ENCODE measurements around the gene MYO1C. TPM values are rescaled to one million over a fixed set of nuclear protein-coding genes. Genes with fewer than 3 reads are reported as not detected.
A peak's percentile ranks its signal among the peaks of the same experiment; 100 is the strongest.

MYO1C gene
- polyA plus RNA-seq, 1 donor, result 56.1 TPM

GRCh38 chr17:1494736-1495253 lies 2.3 kb upstream of the MYO1C start:
- Histone ChIP-seq H3K4me1 (ENCODE audit: control insufficient read depth, insufficient read depth, low read length) (peaks cover 19% of the 10 kb centered on the region), H3K27ac (ENCODE audit: low read length) (no peak overlapping the region), H3K9me3 (ENCODE audit: control insufficient read depth, low read depth, low read length) (peaks cover 5% of the 10 kb centered on the region), H3K36me3 (ENCODE audit: control insufficient read depth, insufficient read depth, low read length) (peaks cover 26% of the 10 kb centered on the region), H3K27me3 (ENCODE audit: control insufficient read depth, insufficient read depth, low read length) (peaks cover 12% of the 10 kb centered on the region), H3K4me3 (ENCODE audit: low read length) (no peak overlapping the region)
- DNase-seq, result no peak
- WGBS (ENCODE audit: insufficient coverage, low lambda C conversion rate), result no CpG with 5 or more reads among the region's 11 CpGs

- no peak for DNase-seq
- Histone ChIP-seq H3K36me3 (ENCODE audit: control insufficient read depth, insufficient read depth, low read length) (peaks cover 24% of the 10 kb centered on the region), H3K27ac (ENCODE audit: low read length) (no peak overlapping the region), H3K27me3 (ENCODE audit: control insufficient read depth, insufficient read depth, low read length) (peaks cover 12% of the 10 kb centered on the region), H3K9me3 (ENCODE audit: control insufficient read depth, low read depth, low read length) (peaks cover 5% of the 10 kb centered on the region), H3K4me3 (ENCODE audit: low read length) (no peak overlapping the region), H3K4me1 (ENCODE audit: control insufficient read depth, insufficient read depth, low read length) (peaks cover 21% of the 10 kb centered on the region)
- no CpG with 5 or more reads among the region's 7 CpGs for WGBS (ENCODE audit: insufficient coverage, low lambda C conversion rate)
Measured at GRCh38 chr17:1494203-1494602, 1.7 kb upstream of the MYO1C start.

DNA sequence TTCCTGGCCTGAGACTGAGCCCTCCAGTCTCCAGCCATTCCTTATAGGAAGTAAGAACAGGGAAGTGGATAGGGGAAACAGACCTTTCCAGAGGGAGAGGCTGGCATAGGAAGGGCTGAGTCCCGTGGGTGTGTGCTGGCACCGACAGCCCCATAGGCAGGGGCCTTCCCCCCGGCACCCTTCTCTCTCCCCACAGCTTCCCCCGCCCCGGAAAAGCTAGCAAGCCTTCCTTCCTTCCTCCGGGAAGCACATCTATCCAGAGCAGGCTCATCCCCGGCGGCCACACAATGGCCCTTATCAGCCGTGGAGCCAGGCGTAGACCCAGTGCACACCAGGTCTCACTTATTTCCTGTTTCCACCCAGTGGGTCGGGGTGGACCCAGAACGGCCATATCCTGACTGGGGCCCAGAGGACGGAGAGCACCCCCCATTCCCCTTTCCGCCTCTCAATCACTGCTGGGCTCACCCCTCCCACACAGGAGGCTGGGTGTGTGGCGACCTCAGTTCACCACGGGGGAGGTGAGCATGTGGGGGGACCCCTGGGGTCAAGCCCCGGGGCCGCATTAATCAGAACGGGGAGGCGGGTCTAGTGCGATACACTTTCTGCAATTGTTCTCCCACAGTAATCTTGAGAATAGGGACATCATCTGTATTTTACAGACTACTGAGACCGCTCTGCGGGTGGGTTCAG lies 950 bp upstream of the MYO1C start:
- H3K4me3 ChIP-seq (ENCODE audit: low read length), result no peak overlapping the region
- H3K27me3 ChIP-seq (ENCODE audit: control insufficient read depth, insufficient read depth, low read length), result peaks cover 12% of the 10 kb centered on the region
- no peak for DNase-seq
- peaks cover 24% of the 10 kb centered on the region for H3K36me3 ChIP-seq (ENCODE audit: control insufficient read depth, insufficient read depth, low read length)
- H3K27ac ChIP-seq (ENCODE audit: low read length), result no peak overlapping the region
- peaks cover 5% of the 10 kb centered on the region for H3K9me3 ChIP-seq (ENCODE audit: control insufficient read depth, low read depth, low read length)
- H3K4me1 ChIP-seq (ENCODE audit: control insufficient read depth, insufficient read depth, low read length), result peaks cover 28% of the 10 kb centered on the region
- no CpG with 5 or more reads among the region's 23 CpGs for WGBS (ENCODE audit: insufficient coverage, low lambda C conversion rate)

- H3K27ac ChIP-seq (ENCODE audit: low read length), result peak overlapping the region; percentile 39
- peaks cover 12% of the 10 kb centered on the region for H3K27me3 ChIP-seq (ENCODE audit: control insufficient read depth, insufficient read depth, low read length)
- peak in 1 of 2 donors; percentile 75 for DNase-seq
- H3K36me3 ChIP-seq (ENCODE audit: control insufficient read depth, insufficient read depth, low read length), result peaks cover 16% of the 10 kb centered on the region
- peak overlapping the region; percentile 80 for H3K4me3 ChIP-seq (ENCODE audit: low read length)
- WGBS (ENCODE audit: insufficient coverage, low lambda C conversion rate), result no CpG with 5 or more reads among the region's 94 CpGs
- H3K4me1 ChIP-seq (ENCODE audit: control insufficient read depth, insufficient read depth, low read length), result peaks cover 40% of the 10 kb centered on the region
- peaks cover 9% of the 10 kb centered on the region for H3K9me3 ChIP-seq (ENCODE audit: control insufficient read depth, low read depth, low read length)
Measured at GRCh38 chr17:1491443-1492248, 840 bp downstream of the MYO1C start.

DNA sequence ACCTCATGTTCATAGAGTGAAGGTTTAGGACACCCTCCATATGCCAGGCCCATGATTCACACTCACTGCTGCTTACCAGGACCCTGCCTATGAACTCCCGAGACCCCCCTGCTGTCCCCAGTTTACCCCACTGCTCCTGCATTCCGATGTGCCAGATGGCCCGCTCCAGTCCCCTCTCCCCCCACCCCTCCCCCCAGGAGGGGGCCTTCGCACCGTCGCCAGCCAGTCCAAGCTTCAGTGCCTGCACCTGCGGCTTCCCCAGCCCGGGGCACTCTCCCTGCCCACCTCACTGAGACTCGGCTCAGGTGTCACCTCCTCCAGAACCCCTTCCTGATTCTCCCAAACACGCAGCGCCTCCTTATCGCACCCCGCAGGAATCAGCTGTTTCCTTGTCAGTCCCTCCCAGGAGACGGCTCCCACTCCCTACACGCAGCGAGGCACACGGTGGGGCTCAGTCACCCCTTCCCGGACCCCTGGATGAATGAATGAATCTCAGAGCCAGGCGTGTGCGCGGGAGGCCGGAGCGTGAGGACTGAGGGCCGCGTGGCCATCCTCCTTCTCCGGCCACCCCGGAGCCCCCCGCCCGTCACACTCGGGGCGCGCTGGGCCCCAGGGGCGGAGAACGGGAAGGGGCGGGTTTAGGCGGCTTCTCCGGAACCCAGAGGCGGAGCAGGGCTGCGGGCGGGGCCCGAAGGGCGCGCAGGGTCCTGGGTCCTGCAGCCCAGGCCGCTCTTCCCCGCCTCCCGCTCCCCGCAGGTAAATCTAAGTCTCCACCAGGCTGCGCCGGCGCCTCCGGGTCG lies 1.6 kb downstream of the MYO1C start:
- H3K4me1 ChIP-seq (ENCODE audit: control insufficient read depth, insufficient read depth, low read length), result peaks cover 46% of the 10 kb centered on the region
- no CpG with 5 or more reads among the region's 52 CpGs for WGBS (ENCODE audit: insufficient coverage, low lambda C conversion rate)

DNA sequence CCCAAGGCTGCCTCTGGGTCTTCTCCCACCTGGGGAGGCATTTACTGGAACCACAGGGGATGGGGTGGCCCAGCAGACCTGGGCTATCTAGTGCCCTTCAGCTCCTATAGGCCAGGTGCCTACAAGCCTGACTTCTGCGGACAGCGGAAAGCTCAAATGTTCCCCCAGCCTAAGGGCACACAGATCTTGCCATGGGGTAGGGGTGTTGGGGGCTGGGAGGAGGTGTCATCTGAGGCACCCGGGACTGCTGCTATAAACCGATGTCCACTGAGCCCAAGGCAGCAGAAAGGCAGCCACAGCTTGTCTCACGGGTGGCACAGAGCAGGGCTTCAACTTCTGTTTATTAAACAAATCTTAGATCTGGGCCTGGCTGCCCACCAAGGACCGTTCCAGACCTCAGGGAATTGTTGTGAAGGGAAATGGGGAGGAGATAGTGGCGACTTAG lies 3.6 kb downstream of the MYO1C start:
- no CpG with 5 or more reads among the region's 7 CpGs for WGBS (ENCODE audit: insufficient coverage, low lambda C conversion rate)

More for the DNA sequence above, 1.6 kb downstream of the MYO1C start:
- H3K9me3 ChIP-seq (ENCODE audit: control insufficient read depth, low read depth, low read length), result peaks cover 13% of the 10 kb centered on the region
- DNase-seq, result peak; percentile 35 to 74
- peaks cover 12% of the 10 kb centered on the region for H3K27me3 ChIP-seq (ENCODE audit: control insufficient read depth, insufficient read depth, low read length)
- peaks cover 8% of the 10 kb centered on the region for H3K36me3 ChIP-seq (ENCODE audit: control insufficient read depth, insufficient read depth, low read length)
- H3K4me3 ChIP-seq (ENCODE audit: low read length), result peak overlapping the region; percentile 80
- peak overlapping the region; percentile 39 for H3K27ac ChIP-seq (ENCODE audit: low read length)

GRCh38 chr17:1487939-1488825 lies 4.3 kb downstream of the MYO1C start:
- Histone ChIP-seq H3K27ac (ENCODE audit: low read length) (peak overlapping the region; percentile 60), H3K27me3 (ENCODE audit: control insufficient read depth, insufficient read depth, low read length) (peaks cover 12% of the 10 kb centered on the region), H3K36me3 (ENCODE audit: control insufficient read depth, insufficient read depth, low read length) (peaks cover 10% of the 10 kb centered on the region), H3K4me1 (ENCODE audit: control insufficient read depth, insufficient read depth, low read length) (peaks cover 57% of the 10 kb centered on the region), H3K9me3 (ENCODE audit: control insufficient read depth, low read depth, low read length) (peaks cover 13% of the 10 kb centered on the region), H3K4me3 (ENCODE audit: low read length) (peak overlapping the region; percentile 68)
- peak; percentile 81 to 88 for DNase-seq
- WGBS (ENCODE audit: insufficient coverage, low lambda C conversion rate), result no CpG with 5 or more reads among the region's 72 CpGs

More for the DNA sequence above, 3.6 kb downstream of the MYO1C start:
- H3K4me3 ChIP-seq (ENCODE audit: low read length), result peak overlapping the region; percentile 68
- peaks cover 12% of the 10 kb centered on the region for H3K27me3 ChIP-seq (ENCODE audit: control insufficient read depth, insufficient read depth, low read length)
- peaks cover 58% of the 10 kb centered on the region for H3K4me1 ChIP-seq (ENCODE audit: control insufficient read depth, insufficient read depth, low read length)
- DNase-seq, result no peak
- peaks cover 13% of the 10 kb centered on the region for H3K9me3 ChIP-seq (ENCODE audit: control insufficient read depth, low read depth, low read length)
- H3K36me3 ChIP-seq (ENCODE audit: control insufficient read depth, insufficient read depth, low read length), result peaks cover 5% of the 10 kb centered on the region
- H3K27ac ChIP-seq (ENCODE audit: low read length), result peak overlapping the region; percentile 60

GRCh38 chr17:1486802-1487695 lies 5.4 kb downstream of the MYO1C start:
- Histone ChIP-seq H3K27me3 (ENCODE audit: control insufficient read depth, insufficient read depth, low read length) (peaks cover 3% of the 10 kb centered on the region), H3K4me3 (ENCODE audit: low read length) (peak overlapping the region; percentile 68), H3K27ac (ENCODE audit: low read length) (peak overlapping the region; percentile 60), H3K36me3 (ENCODE audit: control insufficient read depth, insufficient read depth, low read length) (peaks cover 18% of the 10 kb centered on the region), H3K4me1 (ENCODE audit: control insufficient read depth, insufficient read depth, low read length) (peaks cover 46% of the 10 kb centered on the region), H3K9me3 (ENCODE audit: control insufficient read depth, low read depth, low read length) (peaks cover 8% of the 10 kb centered on the region)
- no CpG with 5 or more reads among the region's 74 CpGs for WGBS (ENCODE audit: insufficient coverage, low lambda C conversion rate)
- peak in 1 of 2 donors; percentile 80 for DNase-seq
